HUDEP-2 (cell line): Measurements from ENCODE around the gene NNMT.
"Not testable (repeated sequence)": the region's sequence is repeated elsewhere in the genome, so short reads cannot be mapped to it uniquely, and the experiment has no call there.

Experiments
- DNase-seq, 76 experiments: peaks; one replicate each; lab custom pipeline; 2025; ENCODE audit not compliant: unreplicated experiment in 76 of 76; lab: John Stamatoyannopoulos, UW

NNMT gene

GRCh38 chr11:114304969-114305368, 8.8 kb downstream of the NNMT start:
- DNase-seq, result no peak

- DNase-seq, result no peak
These were observed 11.5 kb downstream of the NNMT start for GRCh38 chr11:114307524-114308203.

DNA sequence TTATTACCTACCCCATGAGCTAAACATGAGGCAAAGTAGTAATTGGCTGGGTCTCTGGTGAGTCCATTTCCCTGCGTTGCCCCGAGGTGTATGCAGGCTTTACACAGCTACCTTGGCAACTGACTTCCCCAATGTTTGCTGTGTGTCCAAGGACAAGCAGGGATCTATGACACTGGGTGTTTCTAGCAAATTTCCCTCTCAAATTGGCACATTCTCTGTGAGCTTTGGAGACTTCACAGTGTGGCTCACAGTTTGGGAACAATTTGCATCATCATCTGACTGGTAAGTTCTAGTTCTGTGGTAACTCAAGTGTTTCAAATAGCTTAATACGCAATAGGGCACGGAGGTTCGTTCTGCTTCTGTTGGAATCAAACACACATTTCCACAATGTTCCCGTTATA, 12.5 kb downstream of the NNMT start:
- no peak for DNase-seq

- no peak for DNase-seq
These were observed 13.3 kb downstream of the NNMT start for GRCh38 chr11:114309517-114309916.

- no peak for DNase-seq
These were observed 13.9 kb downstream of the NNMT start for GRCh38 chr11:114310095-114310494.

GRCh38 chr11:114311946-114312345, 15.7 kb downstream of the NNMT start:
- DNase-seq, result no peak

DNA sequence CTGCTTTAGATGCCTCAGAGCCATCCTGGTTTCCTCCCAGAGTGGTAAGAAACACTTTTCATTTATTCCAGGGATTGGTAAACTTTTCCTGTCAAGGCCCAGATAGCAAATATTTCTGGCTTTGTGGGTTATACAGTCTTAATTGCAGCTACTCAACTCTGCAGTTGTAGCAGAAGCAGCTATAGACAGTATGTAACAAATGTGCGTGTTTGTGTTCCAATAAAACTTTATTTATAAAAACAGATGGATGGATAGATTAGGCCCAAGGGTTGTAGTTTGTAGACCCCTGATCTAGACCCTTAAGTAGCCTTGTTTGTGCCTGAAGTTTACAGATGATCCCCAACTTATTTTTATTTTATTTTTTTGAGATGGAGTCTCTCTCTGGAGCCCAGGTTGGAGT, 17.9 kb downstream of the NNMT start:
- DNase-seq, result no peak

- no peak for DNase-seq
These were observed 19.7 kb downstream of the NNMT start for GRCh38 chr11:114315749-114316368.

- no peak for DNase-seq
These were observed 21.0 kb downstream of the NNMT start for GRCh38 chr11:114316980-114317786.

- peak in 13 of 76 experiments; percentile 1 to 22 (median 6) for DNase-seq
These were observed 21.6 kb downstream of the NNMT start for GRCh38 chr11:114317787-114318137.

GRCh38 chr11:114318361-114318760, 22.2 kb downstream of the NNMT start:
- no peak for DNase-seq

GRCh38 chr11:114319716-114320328, 23.6 kb downstream of the NNMT start:
- DNase-seq, result no peak

DNA sequence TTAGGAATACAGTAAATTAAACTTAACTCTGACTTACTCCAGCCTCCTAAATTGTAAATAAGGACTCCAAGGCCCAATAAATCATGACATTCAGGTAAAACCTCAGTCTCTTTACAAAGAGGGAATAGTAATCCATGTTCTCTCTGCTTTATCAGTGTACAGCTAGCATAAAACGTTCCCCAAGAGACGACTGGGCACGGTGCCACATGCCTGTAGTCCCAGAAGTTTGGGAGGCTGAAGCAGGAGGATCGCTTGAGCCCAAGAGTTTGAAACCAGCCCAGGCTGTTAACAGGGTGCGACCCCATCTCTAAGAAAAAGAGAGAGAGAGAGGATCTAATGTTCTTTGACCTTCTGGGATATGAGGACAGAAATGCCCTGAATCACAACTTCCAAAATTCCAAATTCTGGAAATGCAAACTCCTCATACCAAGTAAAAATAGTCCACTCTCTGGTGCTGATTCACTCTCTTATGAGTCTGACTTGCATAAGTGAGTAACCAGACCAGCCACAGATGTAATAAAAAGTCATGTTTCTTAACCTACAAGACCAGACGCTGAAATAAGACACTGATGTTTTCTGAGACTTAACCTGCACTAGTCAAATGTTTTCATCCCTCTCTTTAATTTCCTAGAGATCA, 25.5 kb downstream of the NNMT start:
- DNase-seq, result no peak

DNA sequence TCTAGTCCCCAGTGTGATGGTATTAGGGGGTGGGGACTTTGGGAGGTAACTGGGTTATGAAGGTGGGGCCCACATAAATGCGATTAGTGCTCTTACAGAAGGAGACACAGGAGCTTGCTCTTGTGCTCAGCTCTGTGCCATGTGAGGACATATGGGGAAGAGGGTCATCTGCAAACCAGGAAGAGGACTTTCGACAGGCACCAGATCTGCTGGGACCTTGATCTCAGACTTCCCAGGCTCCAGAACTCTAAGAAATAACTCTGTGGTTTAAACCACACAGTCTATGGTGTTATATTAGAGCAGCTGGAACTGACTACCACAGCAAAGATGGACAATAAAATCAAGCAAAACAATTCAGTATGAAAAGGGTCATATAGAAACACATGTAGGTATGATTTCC, 26.7 kb downstream of the NNMT start:
- DNase-seq, result no peak

- DNase-seq, result no peak
These were observed 30.0 kb downstream of the NNMT start for GRCh38 chr11:114326151-114326550.

GRCh38 chr11:114326776-114327175, 30.6 kb downstream of the NNMT start:
- DNase-seq, result no peak

- DNase-seq, result no peak
These were observed 34.2 kb downstream of the NNMT start for GRCh38 chr11:114330373-114330772.

GRCh38 chr11:114340311-114341131, 44.3 kb downstream of the NNMT start:
- peak in 27 of 76 experiments; percentile 3 to 46 (median 21) for DNase-seq

DNA sequence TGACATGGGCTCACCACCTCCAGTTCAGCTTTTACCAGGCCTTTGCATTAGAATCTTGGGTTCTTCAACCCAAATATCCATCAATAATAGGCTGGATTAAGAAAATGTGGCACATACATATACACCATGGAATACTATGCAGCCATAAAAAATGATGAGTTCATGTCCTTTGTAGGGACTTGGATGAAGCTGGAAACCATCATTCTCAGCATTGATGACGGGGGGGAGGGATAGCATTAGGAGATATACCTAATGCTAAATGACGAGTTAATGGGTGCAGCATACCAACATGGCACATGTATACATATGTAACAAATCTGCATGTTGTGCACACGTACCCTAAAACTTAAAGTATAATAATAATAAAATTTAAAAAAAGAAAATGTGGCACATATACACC, 45.5 kb downstream of the NNMT start:
- DNase-seq, result not testable (repeated sequence)

DNA sequence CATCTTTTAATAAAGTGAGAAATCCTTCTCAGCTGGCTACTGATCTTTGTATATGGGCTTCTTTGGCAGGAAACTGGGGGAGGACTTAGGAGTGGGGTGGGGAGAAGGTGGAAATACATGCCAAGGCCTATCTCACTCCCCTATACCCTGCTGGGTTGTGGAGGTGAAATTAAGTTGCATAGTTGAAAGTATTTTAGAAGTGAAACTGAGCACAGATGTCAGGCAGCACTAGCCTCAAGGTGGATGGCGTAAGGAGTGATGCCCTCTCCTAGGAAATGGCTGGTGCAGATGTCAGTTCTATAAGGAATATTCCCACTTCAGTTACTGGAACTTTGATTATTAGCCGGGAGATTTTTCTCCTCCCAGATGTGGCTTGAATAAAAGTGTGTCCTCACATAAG, 46.3 kb downstream of the NNMT start:
- DNase-seq, result no peak
